ENCODE results near the gene MED9. TPM values are rescaled to one million over a fixed set of nuclear protein-coding genes. Genes with fewer than 3 reads are reported as not detected.
A peak's percentile ranks its signal among the peaks of the same experiment; 100 is the strongest.

MED9 gene
- polyA plus RNA-seq, 6 donors from 2014 or later: 14.7 to 25.9 (median 18.5) TPM

GRCh38 chr17:17495536-17496188 lies 18.9 kb downstream of the MED9 start:
- Mint-ChIP-seq H3K27ac (peak overlapping the region in 2 of 6 donors; percentile 51 to 73), H3K9me3 (no peaks in the 10 kb centered on the region), H3K4me3 (peak overlapping the region; percentile 74 to 92 (median 90)), H3K36me3 (peaks cover 0 to 8% of the 10 kb centered on the region in 2 donors), H3K27me3 (peaks cover 0 to 9% (median 8%) of the 10 kb centered on the region in 3 donors), H3K4me1 (peaks cover 6 to 25% (median 17%) of the 10 kb centered on the region in 3 donors)
- ATAC-seq (ENCODE audit: low read depth in 2 of 2) (peak; percentile 8 to 13), DNase-seq (peak; percentile 17)

GRCh38 chr17:17496189-17497064 lies 19.6 kb downstream of the MED9 start, which contains the start of gene RASD1:
Gene RASD1 (minus strand): TSS chr17:17496395. CDS start chr17:17496181, 214 bp downstream.
- peaks cover 0 to 8% of the 10 kb centered on the region in 2 donors for H3K36me3 Mint-ChIP-seq
- peak; percentile 70 for DNase-seq
- no peaks in the 10 kb centered on the region for H3K9me3 Mint-ChIP-seq
- peak within 1 kb of the TSS in 2 of 6 donors; percentile 51 to 73 for H3K27ac Mint-ChIP-seq
- peaks cover 6 to 23% (median 17%) of the 10 kb centered on the region in 3 donors for H3K4me1 Mint-ChIP-seq
- H3K27me3 Mint-ChIP-seq: peaks cover 0 to 14% (median 8%) of the 10 kb centered on the region in 3 donors
- H3K4me3 Mint-ChIP-seq: peak within 1 kb of the TSS; percentile 74 to 92 (median 90)
- peak; percentile 85 for ATAC-seq (ENCODE audit: low read depth in 2 of 2)

DNA sequence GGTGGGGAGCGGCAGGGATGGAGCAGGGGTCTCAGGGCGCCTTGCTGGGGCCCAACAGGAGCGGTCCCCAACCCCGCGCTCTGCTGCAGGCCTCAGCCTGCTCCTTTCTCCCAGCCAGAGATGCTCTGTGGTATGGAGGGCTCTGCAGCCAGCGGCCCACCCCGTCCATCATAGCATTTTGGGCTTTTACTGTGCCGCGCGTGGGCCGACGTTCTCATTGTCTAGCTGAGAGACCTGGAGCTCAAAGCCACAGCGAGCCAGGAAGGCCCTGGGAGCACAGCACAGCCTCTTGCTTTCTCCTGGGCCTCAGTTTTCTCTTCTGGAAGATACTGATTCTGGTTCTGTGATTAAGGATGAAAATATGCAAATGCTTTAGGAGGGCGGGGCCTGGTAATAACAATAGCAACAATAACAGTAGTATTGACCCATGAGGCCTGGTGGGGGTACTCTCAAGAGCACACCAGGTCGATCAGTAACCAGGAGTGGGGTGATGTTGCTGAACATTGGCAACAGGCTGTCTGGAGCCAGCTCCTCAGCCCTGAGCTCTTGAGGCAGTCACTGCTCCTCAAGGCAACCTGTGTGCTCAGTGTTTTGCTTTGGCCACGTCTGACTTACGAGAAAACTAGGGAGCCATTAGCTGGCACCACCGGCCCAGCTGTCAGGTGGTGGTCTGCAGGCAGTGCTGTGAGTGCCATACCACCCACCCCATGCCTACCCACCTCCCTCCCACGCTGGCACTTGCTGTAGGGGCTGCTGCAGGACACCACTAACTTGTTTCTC lies 20.5 kb downstream of the MED9 start:
- Mint-ChIP-seq H3K27ac (peak overlapping the region in 1 of 6 donors; percentile 56), H3K4me1 (peaks cover 6 to 18% (median 14%) of the 10 kb centered on the region in 3 donors), H3K36me3 (peaks cover 0 to 6% of the 10 kb centered on the region in 2 donors), H3K4me3 (peak overlapping the region; percentile 35 to 84 (median 66)), H3K9me3 (no peaks in the 10 kb centered on the region), H3K27me3 (peaks cover 0 to 14% (median 8%) of the 10 kb centered on the region in 3 donors)
- DNase-seq: no peak
- ATAC-seq (ENCODE audit: low read depth in 2 of 2): no peak

DNA sequence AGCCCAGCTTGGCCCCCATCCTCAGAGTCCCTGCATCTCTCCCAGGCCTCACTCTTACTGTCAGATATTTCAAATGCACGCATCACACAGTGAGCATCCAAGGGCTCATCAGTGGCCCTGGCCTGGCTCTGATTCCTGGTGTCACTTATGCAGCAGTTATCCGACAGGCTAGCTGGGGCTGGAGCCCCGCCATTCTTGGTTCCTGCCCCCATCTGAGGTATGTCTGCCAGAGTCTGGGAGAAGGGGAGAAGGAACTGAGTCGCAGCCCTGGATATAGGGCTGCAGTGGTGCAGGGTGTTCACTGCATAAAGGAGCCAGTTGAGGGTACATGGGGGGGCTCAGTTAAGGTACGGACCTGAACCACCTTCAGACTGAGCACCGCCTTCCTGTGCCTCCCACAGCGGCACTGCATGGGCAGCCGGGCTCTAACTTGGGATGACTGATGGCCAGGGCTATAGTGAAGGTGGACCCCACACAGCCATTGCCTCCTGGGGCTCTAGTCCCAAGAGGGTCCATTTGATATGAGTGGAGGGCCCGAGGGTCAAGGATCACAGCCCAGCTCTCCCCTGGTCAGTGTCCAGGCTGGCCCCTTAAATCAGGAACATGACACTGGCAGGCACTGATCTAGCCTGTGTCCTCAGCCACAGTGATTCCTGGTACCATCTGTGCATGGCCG lies 21.2 kb downstream of the MED9 start:
- Mint-ChIP-seq H3K4me1 (peaks cover 6 to 18% (median 14%) of the 10 kb centered on the region in 3 donors), H3K9me3 (no peaks in the 10 kb centered on the region), H3K27me3 (peaks cover 0 to 18% (median 8%) of the 10 kb centered on the region in 3 donors), H3K4me3 (peak overlapping the region in 4 of 8 donors; percentile 51 to 77 (median 60)), H3K36me3 (no peaks in the 10 kb centered on the region), H3K27ac (no peak overlapping the region)
- ATAC-seq (ENCODE audit: low read depth in 2 of 2) (no peak), DNase-seq (no peak)

DNA sequence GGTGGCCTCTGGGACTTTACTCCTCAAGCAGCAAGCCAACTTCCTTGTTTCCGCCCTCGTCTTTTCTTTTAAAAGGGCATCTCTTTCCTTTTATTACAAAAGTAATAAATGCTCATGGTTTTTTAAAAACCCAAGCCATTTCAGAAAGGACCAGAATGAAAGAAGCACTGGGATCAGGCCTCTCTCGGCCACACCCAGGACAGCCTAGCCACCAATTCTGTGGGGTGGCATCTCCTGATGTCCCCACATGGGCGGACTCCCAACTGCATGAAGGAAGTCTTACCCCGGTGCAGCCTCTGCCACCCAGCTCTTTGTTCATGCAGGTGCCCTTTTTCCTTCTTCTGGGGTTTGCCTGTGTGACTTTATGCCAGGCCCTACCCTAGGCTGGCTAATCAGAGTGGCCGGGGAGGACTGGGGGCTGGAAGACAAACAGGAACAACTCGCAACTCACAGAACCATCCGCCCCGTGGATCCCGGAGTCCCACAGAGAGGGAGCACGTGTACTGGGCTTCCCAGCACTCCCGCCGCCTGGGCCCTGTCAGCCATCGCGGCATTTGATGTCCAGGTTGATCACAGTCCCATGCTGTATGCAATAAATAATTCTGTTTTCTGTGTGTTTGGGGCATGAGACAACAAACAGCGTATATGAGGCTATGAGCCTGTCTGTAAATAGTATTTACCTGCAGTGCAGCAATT lies 22.0 kb downstream of the MED9 start:
- DNase-seq: no peak
- no peak for ATAC-seq (ENCODE audit: low read depth in 2 of 2)
- peaks cover 0 to 18% (median 8%) of the 10 kb centered on the region in 3 donors for H3K27me3 Mint-ChIP-seq
- peak overlapping the region in 3 of 8 donors; percentile 21 to 65 (median 36) for H3K4me3 Mint-ChIP-seq
- no peaks in the 10 kb centered on the region for H3K36me3 Mint-ChIP-seq
- no peak overlapping the region for H3K27ac Mint-ChIP-seq
- H3K9me3 Mint-ChIP-seq: no peaks in the 10 kb centered on the region
- H3K4me1 Mint-ChIP-seq: peaks cover 10 to 14% (median 14%) of the 10 kb centered on the region in 3 donors

GRCh38 chr17:17499402-17500145 lies 22.8 kb downstream of the MED9 start:
- no peak for ATAC-seq (ENCODE audit: low read depth in 2 of 2)
- DNase-seq: no peak

GRCh38 chr17:17500999-17501605 lies 24.3 kb downstream of the MED9 start:
- peaks cover 0 to 9% (median 0%) of the 10 kb centered on the region in 3 donors for H3K27me3 Mint-ChIP-seq
- H3K27ac Mint-ChIP-seq: no peak overlapping the region
- no peaks in the 10 kb centered on the region for H3K36me3 Mint-ChIP-seq
- peak overlapping the region in 1 of 8 donors; percentile 33 for H3K4me3 Mint-ChIP-seq
- no peak for DNase-seq
- H3K9me3 Mint-ChIP-seq: no peaks in the 10 kb centered on the region
- peaks cover 0 to 5% (median 4%) of the 10 kb centered on the region in 3 donors for H3K4me1 Mint-ChIP-seq
- no peak for ATAC-seq (ENCODE audit: low read depth in 2 of 2)

More at GRCh38 chr17:17499402-17500145, 22.8 kb downstream of the MED9 start:
- Mint-ChIP-seq H3K4me1 (peaks cover 10 to 14% (median 12%) of the 10 kb centered on the region in 3 donors), H3K27me3 (peaks cover 0 to 18% (median 8%) of the 10 kb centered on the region in 3 donors), H3K9me3 (no peaks in the 10 kb centered on the region), H3K4me3 (no peak overlapping the region), H3K27ac (no peak overlapping the region), H3K36me3 (no peaks in the 10 kb centered on the region)

DNA sequence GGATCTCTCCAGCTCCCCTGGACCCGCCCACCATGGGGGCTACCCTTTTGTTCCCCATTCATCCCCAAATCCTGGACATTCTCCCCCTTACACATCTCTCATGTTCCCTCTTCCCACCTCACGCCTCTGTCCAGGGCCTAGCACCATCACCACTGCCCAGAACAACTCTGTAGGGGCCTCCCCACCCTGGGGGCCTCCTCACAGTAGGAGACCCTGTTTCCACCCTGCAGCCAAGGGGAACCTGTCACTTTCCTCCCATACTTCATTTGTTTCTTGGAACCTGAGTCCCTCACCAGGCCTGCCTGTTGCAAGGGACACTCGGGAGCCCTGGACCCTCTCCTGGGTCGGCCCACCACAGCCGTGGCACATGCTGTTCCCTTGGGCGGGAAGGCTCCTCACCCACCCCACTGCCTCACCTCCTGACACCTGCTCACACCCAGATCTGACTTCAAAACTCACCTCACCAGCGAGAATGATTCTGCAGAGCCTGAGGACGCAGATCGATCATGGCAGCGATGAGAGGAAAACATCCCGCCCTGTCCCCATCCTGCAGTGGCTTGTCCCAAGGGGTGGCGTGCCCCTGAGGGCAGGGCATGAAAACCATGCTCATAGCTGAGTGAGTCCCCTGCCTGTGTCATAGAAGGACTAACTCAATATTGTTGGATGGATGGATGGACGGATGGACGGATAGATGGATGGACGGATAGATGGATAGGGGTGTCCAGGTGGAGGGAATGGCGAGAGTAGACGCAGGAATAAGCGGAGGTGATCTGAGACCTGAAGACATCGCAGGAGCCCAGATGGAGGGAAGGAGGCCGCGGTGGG lies 26.2 kb downstream of the MED9 start:
- DNase-seq (no peak), ATAC-seq (ENCODE audit: low read depth in 2 of 2) (no peak)
- no peaks in the 10 kb centered on the region for H3K9me3 Mint-ChIP-seq
- no peaks in the 10 kb centered on the region for H3K36me3 Mint-ChIP-seq
- peaks cover 0 to 4% (median 0%) of the 10 kb centered on the region in 3 donors for H3K4me1 Mint-ChIP-seq
- H3K27me3 Mint-ChIP-seq: peaks cover 0 to 9% (median 0%) of the 10 kb centered on the region in 3 donors
- no peak overlapping the region for H3K4me3 Mint-ChIP-seq
- no peak overlapping the region for H3K27ac Mint-ChIP-seq

- no peaks in the 10 kb centered on the region for H3K36me3 Mint-ChIP-seq
- peaks cover 0 to 9% (median 0%) of the 10 kb centered on the region in 3 donors for H3K27me3 Mint-ChIP-seq
- ATAC-seq (ENCODE audit: low read depth in 2 of 2) (no peak), DNase-seq (no peak)
- no peak overlapping the region for H3K4me3 Mint-ChIP-seq
- H3K9me3 Mint-ChIP-seq: no peaks in the 10 kb centered on the region
- peaks cover 0 to 4% (median 0%) of the 10 kb centered on the region in 3 donors for H3K4me1 Mint-ChIP-seq
- peak overlapping the region in 1 of 6 donors; percentile 34 for H3K27ac Mint-ChIP-seq
Measured at GRCh38 chr17:17503566-17504130, 26.8 kb downstream of the MED9 start.

DNA sequence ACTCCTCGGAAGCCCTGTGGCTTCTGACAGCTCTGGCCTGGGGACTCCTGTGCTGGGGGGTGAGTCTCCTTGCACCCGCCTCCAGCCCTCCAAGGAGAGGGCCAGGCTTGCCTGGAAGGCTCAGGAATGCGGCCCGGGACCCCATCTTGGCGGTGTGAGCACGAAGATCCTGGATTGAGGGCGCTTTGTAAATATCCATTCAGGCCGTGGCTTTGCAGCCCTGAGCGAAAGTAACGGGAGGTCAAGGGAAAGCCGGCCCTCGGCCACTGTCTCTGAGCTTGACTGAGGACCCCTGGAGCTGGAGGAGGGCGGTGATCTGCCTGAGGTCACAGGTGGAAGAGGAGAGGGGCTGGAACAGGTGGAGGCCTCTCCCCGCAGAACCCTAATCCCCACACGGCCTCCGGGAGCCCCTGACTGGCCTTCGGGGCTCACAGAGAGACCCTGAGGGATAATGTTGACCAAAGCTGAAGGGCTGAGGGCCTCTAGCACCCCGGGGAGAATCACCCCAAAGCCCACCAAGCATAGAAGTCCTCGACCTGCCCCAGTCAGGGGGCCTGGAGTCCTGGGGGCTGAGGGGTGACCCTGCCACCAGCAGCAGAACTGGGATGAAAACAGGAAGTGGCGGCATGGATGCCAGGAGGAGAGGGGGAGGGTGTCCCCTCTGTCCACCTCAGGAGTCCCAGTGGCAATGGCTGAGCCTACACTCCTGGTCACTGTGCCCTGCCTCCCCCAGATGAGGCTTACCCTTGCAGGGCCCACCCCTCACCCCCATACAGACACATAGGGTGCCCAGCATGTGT lies 27.7 kb downstream of the MED9 start:
- no peak overlapping the region for H3K4me3 Mint-ChIP-seq
- peaks cover 0 to 4% (median 0%) of the 10 kb centered on the region in 3 donors for H3K4me1 Mint-ChIP-seq
- no peaks in the 10 kb centered on the region for H3K36me3 Mint-ChIP-seq
- DNase-seq (no peak), ATAC-seq (ENCODE audit: low read depth in 2 of 2) (no peak)
- H3K9me3 Mint-ChIP-seq: no peaks in the 10 kb centered on the region
- H3K27ac Mint-ChIP-seq: no peak overlapping the region
- peaks cover 0 to 9% (median 0%) of the 10 kb centered on the region in 3 donors for H3K27me3 Mint-ChIP-seq
